SK-N-MC (cell line): Measurements from ENCODE around the gene STKLD1.

Source experiments
- EZH2 ChIP-seq: fragments of 200-600 bp; sonication (generic); IDR thresholded peaks from one replicate; pipeline ENCODE4 v1.6.1; 2017; ENCODE audit warnings: antibody characterized with exemption
- FOXP2 ChIP-seq: optimal IDR thresholded peaks from 2 replicates; pipeline ENCODE3; 2011; ENCODE audit warnings: mild to moderate bottlenecking, moderate library complexity; ENCODE audit not compliant: insufficient read depth; ENCODE audit errors: extremely low read length, control extremely low read depth

DNA sequence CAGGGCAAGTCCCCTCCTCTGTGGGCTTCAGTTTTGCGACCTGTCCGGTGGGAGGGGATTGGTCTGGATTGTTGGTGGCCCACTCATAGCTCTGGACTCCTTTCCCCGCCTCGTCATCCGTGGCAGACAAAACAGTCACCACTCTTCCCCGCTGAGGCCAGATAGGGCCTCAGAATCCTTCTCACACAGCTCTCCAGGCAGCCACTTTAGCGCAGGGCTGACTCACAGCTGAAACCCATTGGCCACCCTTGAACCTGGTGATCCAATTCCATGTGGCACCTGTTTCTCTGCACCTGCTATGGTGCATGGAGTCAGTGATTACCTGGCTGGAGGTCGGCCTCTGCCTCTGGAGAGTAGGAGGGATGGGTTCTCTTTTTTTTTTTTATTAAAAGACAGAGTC lies 67.8 kb downstream of the STKLD1 start:
- no peak for TF ChIP-seq EZH2
- no peak for TF ChIP-seq FOXP2
